Stomach (tissue), 9 donors: Measurements from ENCODE around the gene EPB41L3. TPM values are rescaled to one million over a fixed set of nuclear protein-coding genes. Genes with fewer than 3 reads are reported as not detected.

Experiments
- DNase-seq, 2 donors: peaks; one replicate each; pipeline versions ENCODE4 v3.0.0 to v3.0.0-alpha.2; 2013 to 2019
- H3K27ac ChIP-seq, 5 donors: fragments of 200-600 bp in 4 of 5; sonication (generic) in 4 of 5; one replicate each; pipeline ENCODE4 v1.5.1; 2013 to 2019; ENCODE audit warnings: mild to moderate bottlenecking in 1 of 5, moderate library complexity in 1 of 5
- H3K27me3 ChIP-seq, 3 donors: fragments of 200-600 bp; sonication (generic); one replicate each; pipeline ENCODE4 v1.5.1; 2017 to 2019; ENCODE audit warnings: mixed run types in 1 of 3
- H3K36me3 ChIP-seq, 4 donors: fragments of 200-600 bp; sonication (generic); 1 replicate in 3 of 4; 2 replicates in 1 of 4; pipeline ENCODE4 v1.5.1; 2016 to 2019
- H3K4me1 ChIP-seq, 4 donors: fragments of 200-600 bp; sonication (generic); one replicate each; pipeline ENCODE4 v1.5.1; 2016 to 2019
- H3K4me3 ChIP-seq, 4 donors: fragments of 200-600 bp; sonication (generic) in 3 of 4; one replicate each; pipeline ENCODE4 v1.5.1; 2016 to 2019; ENCODE audit warnings: mild to moderate bottlenecking in 1 of 4
- H3K9me3 ChIP-seq, 4 donors: fragments of 200-600 bp; sonication (generic); one replicate each; pipeline ENCODE4 v1.5.1; 2016 to 2019
- EP300 ChIP-seq: sonication (generic); formaldehyde crosslinking; IDR thresholded peaks from one replicate; pipeline ENCODE4 v1.6.1; 2017; ENCODE audit warnings: antibody characterized with exemption
- POLR2A ChIP-seq, 4 donors: fragments of 450-650 bp; IDR thresholded peaks; one replicate each; pipeline ENCODE4 v1.6.1; 2016; ENCODE audit warnings: antibody characterized with exemption in 4 of 4, control low read depth in 2 of 4, mild to moderate bottlenecking in 1 of 4, moderate library complexity in 1 of 4
- POLR2AphosphoS5 ChIP-seq, 3 donors: sonication (generic); formaldehyde crosslinking; IDR thresholded peaks; one replicate each; pipeline ENCODE4 v1.6.1; 2016; ENCODE audit warnings: antibody characterized with exemption in 3 of 3
- WGBS, 5 donors: extraction: QIAGEN DNeasy Blood & Tissue Kit in 3 of 5; methylation state at CpG; one replicate each; pipeline versions ENCODE4 v1.1.5 to v1.1.7; 2013 to 2018; 5-methylcytosine and 5-hydroxymethylcytosine counted together
- intact Hi-C: fragments of 100-400 bp; cut with DNase I; formaldehyde crosslinking; loops from one replicate; pipeline ENCODE4 v1.15.1; 2023; ENCODE audit warnings: low total_unique reads
- polyA plus RNA-seq, 3 donors: library from polyadenylated mRNA; stranded (reverse); fragments of 200-250 nt; gene quantifications; one replicate each; pipeline ENCODE4 v1.2.3, GENCODE V29; 2013
- total RNA-seq, 5 donors: library from RNA; depleted of rRNA; stranded (reverse); fragments of >200 nt; gene quantifications; one replicate each; pipeline versions ENCODE4 v1.1.0 to v1.2.3, GENCODE V29; 2014 to 2016
- TF ChIP-seq, protein P1 (sequence below), 7 experiments: fragments of 450-650 bp in 4 of 7; fragments of 200-600 bp in 3 of 7; sonication (generic) in 3 of 7; IDR thresholded peaks; one replicate each; pipeline ENCODE4 v1.5.1; 2016 to 2019; ENCODE audit warnings: antibody characterized with exemption in 7 of 7, control low read depth in 2 of 7, mild to moderate bottlenecking in 1 of 7
- donor health status: healthy with polysubstance abuse.
- donor health status: Bipolar disorder and iron deficiency.
- donor health status: healthy.

Gene EPB41L3
- total and polyA plus RNA-seq, 8 donors, result 3.5 to 120 (median 11.9) TPM

GRCh38 chr18:5500158-5500939 lies 43.4 kb downstream of the EPB41L3 start:
- H3K27ac ChIP-seq, result no peak overlapping the region
- no peaks in the 10 kb centered on the region for H3K4me1 ChIP-seq
- H3K27me3 ChIP-seq, result no peaks in the 10 kb centered on the region
- intact Hi-C loops, result no loop called here
- H3K36me3 ChIP-seq, result no peaks in the 10 kb centered on the region
- no peak overlapping the region for H3K4me3 ChIP-seq
- no peaks in the 10 kb centered on the region for H3K9me3 ChIP-seq
- no peak for DNase-seq
- TF ChIP-seq POLR2A (IDR thresholded peaks at IDR 0.05) (no peak), POLR2AphosphoS5 (IDR thresholded peaks at IDR 0.05) (no peak), EP300 (no peak)
- TF ChIP-seq, protein P1, sequence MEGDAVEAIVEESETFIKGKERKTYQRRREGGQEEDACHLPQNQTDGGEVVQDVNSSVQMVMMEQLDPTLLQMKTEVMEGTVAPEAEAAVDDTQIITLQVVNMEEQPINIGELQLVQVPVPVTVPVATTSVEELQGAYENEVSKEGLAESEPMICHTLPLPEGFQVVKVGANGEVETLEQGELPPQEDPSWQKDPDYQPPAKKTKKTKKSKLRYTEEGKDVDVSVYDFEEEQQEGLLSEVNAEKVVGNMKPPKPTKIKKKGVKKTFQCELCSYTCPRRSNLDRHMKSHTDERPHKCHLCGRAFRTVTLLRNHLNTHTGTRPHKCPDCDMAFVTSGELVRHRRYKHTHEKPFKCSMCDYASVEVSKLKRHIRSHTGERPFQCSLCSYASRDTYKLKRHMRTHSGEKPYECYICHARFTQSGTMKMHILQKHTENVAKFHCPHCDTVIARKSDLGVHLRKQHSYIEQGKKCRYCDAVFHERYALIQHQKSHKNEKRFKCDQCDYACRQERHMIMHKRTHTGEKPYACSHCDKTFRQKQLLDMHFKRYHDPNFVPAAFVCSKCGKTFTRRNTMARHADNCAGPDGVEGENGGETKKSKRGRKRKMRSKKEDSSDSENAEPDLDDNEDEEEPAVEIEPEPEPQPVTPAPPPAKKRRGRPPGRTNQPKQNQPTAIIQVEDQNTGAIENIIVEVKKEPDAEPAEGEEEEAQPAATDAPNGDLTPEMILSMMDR (IDR thresholded peaks at IDR 0.05), result no peak
- 71 to 76% (median 74%) methylated on average over 7 of the region's 7 CpGs for WGBS, 5 donors

DNA sequence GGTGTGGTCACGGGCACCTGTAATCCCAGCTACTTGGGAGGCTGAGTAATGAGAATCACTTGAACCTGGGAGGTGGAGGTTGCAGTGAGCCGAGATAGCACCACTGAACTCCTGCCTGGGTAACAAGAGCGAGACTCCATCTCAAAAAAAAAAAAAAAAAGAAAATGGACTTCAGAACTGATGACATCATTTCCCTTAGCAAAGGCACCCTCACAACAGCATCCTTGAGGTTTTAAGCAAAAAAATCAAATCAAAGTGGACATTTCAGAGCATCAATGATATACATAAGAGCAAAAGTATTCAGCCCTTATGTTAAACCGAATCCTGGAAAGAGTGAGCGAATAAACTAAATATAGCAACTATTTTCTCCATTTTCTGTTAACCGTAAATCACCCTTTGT lies 45.3 kb downstream of the EPB41L3 start:
- TF ChIP-seq EP300 (no peak), POLR2AphosphoS5 (IDR thresholded peaks at IDR 0.05) (no peak), POLR2A (IDR thresholded peaks at IDR 0.05) (no peak)
- TF ChIP-seq, protein P1 (IDR thresholded peaks at IDR 0.05), result no peak
- Histone ChIP-seq H3K36me3 (no peaks in the 10 kb centered on the region), H3K4me3 (no peak overlapping the region), H3K4me1 (no peaks in the 10 kb centered on the region), H3K27ac (no peak overlapping the region), H3K9me3 (no peaks in the 10 kb centered on the region), H3K27me3 (no peaks in the 10 kb centered on the region)
- intact Hi-C loops, result no loop called here
- WGBS, 5 donors, result 81 to 93% (median 84%) methylated on average over 6 of the region's 6 CpGs
- DNase-seq, result no peak

DNA sequence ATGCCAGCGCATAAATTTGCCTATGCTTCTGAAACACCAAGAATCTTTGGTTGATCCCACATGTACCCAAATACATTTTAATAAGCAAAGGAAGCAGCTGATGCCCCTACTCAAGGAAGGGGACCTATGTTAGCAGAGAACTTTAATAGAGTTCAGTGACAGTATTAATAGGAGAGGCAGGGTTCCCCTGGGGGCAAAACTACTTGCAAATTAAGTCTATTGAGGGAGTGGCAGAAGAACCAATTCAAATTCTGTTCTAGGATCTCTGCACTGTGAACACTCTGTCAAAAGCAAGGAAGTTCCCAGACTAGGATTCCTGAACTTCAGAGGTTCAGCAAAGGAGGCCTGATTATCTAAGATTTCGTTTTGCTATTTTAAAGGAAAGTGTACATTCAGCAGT lies 47.5 kb downstream of the EPB41L3 start:
- Histone ChIP-seq H3K9me3 (no peaks in the 10 kb centered on the region), H3K4me3 (no peak overlapping the region), H3K27me3 (no peaks in the 10 kb centered on the region), H3K36me3 (no peaks in the 10 kb centered on the region), H3K27ac (no peak overlapping the region), H3K4me1 (no peaks in the 10 kb centered on the region)
- DNase-seq, result no peak
- intact Hi-C loops, result no loop called here
- 61 to 76% (median 67%) methylated on average over 2 of the region's 2 CpGs for WGBS, 5 donors
- TF ChIP-seq POLR2AphosphoS5 (IDR thresholded peaks at IDR 0.05) (no peak), POLR2A (IDR thresholded peaks at IDR 0.05) (no peak), EP300 (no peak)
- TF ChIP-seq, protein P1 (IDR thresholded peaks at IDR 0.05), result no peak

DNA sequence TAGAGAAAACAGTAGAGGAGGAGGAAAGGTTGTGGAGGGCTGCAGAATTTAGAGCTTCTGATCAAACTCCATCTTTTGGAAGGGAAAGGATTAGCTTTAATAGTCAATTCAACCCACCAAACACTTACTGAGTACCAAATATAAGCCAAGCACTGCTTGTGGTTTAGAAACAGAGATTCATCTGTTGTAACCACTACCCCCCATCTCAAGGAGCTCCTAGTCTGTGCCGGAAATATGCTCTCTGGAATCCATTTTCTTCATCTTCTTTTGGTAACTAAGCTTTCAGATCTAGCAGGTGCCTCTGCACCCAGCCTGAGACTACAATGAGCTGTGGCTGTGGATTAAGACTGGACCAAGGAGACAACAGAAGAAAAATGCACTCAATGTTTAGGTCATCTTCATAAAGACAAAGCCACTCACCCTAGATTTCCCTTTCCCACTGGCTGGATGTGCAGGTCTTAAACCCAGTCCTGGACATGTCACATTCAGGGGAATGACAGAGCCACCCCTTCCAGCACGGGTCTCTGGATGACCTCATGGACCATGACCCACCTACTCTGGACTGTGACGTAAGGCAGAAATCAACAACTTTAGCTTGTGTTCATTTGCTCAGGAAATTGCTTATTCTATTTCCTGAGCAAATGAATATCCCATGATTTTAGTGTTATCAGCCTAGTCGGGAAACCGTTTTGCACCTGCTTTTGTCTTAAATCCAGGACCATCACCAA lies 52.9 kb downstream of the EPB41L3 start:
- no peak overlapping the region for H3K4me3 ChIP-seq
- DNase-seq, result no peak
- peaks cover 0 to 6% (median 0%) of the 10 kb centered on the region in 4 donors for H3K4me1 ChIP-seq
- no peak overlapping the region for H3K27ac ChIP-seq
- H3K36me3 ChIP-seq, result no peaks in the 10 kb centered on the region
- WGBS, 5 donors, result 68 to 80% (median 77%) methylated on average over 5 of the region's 5 CpGs
- H3K9me3 ChIP-seq, result peaks cover 0 to 4% (median 0%) of the 10 kb centered on the region in 4 donors
- intact Hi-C loops, result no loop called here
- H3K27me3 ChIP-seq, result peaks cover 0 to 11% (median 0%) of the 10 kb centered on the region in 3 donors
- TF ChIP-seq POLR2AphosphoS5 (IDR thresholded peaks at IDR 0.05), result no peak
- TF ChIP-seq POLR2A (IDR thresholded peaks at IDR 0.05), result no peak
- TF ChIP-seq EP300, result no peak
- TF ChIP-seq, protein P1 (IDR thresholded peaks at IDR 0.05), result no peak
